Embryonic facial prominence (tissue), 1 donor: ENCODE data around the gene M1AP.
"Not testable (repeated sequence)": the region's sequence is repeated elsewhere in the genome, so short reads cannot be mapped to it uniquely, and the experiment has no call there.

Experiments used
- DNase-seq: peaks from one replicate; pipeline ENCODE4 v3.0.0-alpha.2; 2016; ENCODE audit errors: extremely low spot score

The M1AP gene

DNA sequence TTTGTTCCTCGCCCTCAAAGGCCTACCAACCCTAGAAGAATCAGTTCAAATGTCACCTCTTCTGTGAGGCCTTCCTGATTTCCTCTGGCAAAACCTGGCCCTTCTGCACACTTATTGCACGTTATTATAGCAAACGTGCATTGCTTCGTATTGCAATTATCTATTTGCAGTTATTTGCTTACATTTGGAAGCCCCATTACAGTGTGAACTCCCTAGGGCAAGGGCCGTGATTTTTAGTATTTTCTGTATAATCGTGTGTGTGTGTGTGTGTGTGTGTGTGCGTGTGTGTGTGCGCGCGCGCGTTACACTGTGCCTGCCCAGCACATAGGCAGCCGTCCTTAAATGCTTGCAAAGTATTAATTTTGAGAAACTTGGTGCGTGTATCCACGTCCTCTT, 5.5 kb upstream of the M1AP start:
- DNase-seq: no peak

DNA sequence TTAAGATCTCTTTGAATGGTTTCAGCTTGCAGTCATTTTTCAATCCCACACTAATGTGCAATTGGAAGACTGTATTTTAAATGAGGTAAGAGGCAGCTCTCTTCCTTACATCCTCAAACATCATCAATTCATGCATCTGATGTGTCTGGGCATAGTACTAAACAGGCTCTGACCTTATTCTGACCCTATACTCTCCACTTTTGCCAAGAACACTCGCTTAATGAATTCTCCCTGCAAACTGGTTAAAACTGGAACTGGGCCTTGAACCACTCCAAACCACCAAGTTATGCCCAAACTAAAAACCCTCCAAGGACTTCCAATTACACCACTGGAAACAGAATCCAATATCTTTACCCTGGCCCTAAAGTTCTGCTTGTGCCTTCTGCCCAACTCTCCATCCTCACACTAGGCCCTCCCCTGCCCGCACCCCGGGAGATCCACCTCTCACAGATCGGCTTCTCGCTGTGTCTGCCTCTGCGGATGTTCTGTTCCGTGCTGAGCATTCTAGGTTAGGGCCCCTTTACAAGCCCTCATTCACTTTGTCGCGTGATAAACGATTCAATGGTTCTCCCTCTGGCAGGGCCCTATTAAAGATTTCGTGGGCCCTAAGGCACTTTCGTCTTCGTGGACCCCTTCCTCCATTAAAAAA, 1.2 kb downstream of the M1AP start:
- DNase-seq: no peak

- no peak for DNase-seq
Measured at GRCh38 chr2:74646201-74646600, 1.9 kb downstream of the M1AP start.

DNA sequence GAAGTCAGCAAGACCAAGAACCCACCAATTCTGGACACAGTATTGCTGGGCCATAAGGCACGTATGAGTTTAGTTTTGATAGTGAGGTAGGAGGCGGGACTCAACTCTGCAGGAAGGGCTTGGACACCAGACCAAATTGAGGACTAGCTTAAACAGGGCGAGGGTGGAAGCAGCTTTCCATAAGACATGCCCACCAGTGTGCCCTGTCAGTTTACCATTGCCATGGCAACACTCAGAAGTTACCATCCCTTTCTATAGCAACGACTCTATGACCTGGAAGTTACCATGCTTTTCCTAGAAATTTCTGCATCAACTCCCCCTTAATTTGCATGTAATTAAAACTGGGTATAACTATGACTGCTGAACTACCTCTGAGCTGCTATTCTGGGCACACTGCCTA, 2.8 kb downstream of the M1AP start:
- DNase-seq: no peak

DNA sequence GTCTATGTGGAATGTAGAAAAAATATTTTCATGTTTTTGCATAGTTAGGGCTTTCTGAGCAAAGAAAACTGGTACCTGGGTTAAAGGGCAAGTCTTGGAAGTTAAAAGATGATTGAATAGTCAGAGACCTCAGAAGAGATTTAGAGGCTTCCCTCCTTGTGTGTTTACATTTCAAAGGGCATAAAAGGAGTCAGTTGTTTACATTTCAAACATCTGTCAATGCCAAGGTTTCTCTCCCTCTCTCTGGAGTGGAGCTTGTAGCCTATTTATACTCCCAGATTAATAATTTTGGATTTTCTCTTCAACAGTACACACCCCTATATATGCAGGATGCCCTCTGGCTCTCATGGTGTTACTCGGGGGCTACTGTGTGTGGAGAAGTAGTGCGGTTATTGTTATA, 8.6 kb downstream of the M1AP start:
- DNase-seq: no peak

DNA sequence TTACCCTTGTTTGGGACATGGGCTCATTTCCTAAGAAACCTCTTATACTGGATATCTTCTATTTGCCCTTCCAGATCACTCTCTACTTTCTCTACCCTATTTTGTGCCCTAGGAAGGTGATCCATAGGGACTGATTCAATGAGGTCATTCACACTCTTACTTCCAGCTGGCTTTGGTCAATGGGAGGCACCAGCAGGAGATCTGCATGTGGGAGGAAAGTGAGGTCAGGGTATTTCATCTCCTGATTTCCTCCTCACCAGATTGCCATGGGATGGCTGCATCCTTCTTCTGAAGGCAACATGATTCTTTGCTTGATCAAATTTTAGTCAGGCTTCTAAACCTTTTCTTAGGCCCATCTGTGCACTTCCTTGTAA, 15.2 kb downstream of the M1AP start:
- DNase-seq: no peak

DNA sequence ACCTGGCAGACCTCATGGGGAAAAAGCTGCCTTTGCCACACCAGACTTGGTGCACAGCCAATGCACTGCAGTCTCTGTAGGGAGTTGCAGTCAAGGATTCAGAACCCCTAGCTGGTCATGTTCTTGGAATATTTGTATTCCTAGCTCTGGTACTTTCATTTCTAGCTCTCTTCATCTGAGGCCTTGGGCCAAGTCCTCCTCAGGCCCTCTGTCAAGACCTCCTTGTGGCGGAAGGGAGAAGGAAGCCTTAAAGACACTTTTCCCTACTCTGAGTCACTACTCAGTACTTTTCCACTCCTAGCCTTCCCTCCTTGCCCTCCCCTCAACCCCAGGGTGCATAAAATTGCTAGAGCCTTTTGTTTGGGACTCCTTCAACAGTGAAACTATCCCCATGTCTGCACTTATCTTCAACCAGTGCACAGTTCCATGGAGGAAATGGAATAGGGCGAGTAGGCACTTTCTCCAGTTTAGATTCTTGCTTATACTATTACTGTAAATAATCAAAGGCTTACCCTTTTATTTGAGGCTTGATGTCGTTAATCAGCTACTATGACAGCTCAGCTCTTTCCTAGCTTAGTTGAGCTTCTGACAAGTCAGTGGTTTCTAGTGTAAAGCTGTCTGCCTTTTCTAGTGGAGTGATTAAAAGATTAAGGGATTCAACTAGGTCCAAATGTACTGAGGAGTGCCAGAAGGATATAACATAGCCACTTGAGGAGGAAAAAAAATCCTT, 15.8 kb downstream of the M1AP start:
- DNase-seq: no peak

DNA sequence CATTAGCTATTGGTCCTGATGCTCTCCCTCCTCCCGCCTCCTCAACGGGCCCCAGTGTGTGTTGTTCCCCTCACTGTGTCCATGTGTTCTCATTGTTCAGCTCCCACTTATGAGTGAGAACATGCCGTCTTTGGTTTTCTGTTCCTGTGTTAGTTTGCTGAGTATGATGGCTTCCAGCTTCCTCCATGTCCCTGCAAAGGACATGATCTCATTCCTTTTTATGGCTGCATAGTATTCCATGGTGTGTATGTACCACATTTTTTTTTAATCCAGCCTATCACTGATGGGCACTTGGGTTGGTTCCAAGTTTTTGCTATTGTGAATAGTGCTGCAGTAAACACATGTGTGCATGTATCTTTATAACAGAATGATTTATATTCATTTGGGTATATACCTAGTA, 17.7 kb downstream of the M1AP start:
- not testable (repeated sequence) for DNase-seq

- no peak for DNase-seq
Measured at GRCh38 chr2:74628538-74629105, 19.5 kb downstream of the M1AP start.

- DNase-seq: no peak
Measured at GRCh38 chr2:74625658-74626425, 22.3 kb downstream of the M1AP start.

DNA sequence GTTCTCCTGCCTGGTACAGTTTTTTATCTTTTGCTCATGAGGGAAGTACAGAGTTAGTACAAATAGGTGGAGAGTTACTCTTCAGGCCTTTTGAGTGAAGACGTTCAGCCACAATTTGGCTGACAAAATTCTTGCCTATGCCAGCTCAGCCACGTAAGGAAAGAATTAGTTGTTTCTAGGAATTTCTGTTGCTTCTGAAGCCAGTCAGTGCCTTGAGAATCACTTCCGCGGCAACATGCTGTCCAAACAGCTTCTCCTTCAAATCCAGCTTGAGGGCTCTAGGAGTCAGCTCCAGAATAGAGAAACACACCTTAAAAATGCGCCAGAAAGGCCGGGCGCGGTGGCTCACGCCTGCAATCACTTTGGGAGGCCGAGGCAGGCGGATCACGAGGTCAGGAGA, 27.5 kb downstream of the M1AP start:
- DNase-seq: no peak

- no peak for DNase-seq
Measured at GRCh38 chr2:74619651-74620297, 28.4 kb downstream of the M1AP start.

GRCh38 chr2:74618410-74619083, 29.6 kb downstream of the M1AP start:
- no peak for DNase-seq

- no peak for DNase-seq
Measured at GRCh38 chr2:74617122-74617521, 31.0 kb downstream of the M1AP start.

DNA sequence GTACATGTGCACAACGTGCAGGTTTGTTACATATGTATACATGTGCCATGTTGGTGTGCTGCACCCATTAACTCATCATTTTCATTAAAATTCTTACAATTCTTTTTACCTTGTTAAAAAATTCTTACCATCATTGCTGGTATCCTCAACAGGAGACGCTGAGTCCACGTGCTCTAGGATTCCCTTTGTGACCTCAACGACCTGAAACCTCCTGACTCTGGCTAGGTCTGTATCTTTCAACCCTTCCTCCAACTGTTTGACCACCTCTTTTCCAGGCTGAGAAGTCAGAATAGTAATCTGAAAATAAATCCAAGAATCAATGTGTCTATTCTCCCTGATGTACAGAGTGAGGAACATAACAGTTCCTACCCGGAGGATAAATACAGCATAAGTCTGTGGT, 41.2 kb downstream of the M1AP start:
- DNase-seq: no peak

DNA sequence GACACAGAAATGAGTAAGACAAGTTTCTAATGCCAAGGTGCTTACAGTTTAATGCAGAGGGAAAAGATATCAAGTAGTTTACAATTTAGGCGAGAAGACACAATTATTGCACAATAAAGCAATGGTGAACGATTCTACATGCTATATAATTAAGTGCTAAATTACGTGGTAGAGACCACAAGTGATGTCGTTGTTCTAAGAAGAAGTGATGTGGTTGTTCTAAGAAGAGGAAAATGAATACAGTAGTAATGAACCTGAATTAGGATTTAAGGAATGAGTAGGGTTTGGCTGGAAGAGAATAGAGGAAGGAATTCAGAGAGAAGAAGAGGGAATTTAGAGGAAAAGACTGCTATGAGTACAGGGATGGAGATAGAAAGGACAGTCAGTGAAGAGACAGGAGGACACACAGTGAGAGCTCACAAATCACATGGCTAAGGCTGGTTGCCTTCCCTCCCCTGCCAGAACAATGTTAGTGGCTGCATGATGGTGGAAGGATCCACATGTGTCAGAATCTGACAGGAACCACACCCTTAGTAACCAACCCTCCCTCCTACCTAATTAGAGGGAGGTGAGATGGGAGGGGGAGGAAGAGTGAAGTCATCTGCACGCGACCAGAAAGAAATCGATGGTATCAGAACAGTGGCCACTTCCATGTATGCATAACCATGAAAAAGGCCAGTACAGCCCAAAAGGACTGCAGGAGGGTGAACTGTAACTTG, 44.7 kb downstream of the M1AP start:
- DNase-seq: no peak

- DNase-seq: no peak
Measured at GRCh38 chr2:74602586-74603281, 45.4 kb downstream of the M1AP start.

DNA sequence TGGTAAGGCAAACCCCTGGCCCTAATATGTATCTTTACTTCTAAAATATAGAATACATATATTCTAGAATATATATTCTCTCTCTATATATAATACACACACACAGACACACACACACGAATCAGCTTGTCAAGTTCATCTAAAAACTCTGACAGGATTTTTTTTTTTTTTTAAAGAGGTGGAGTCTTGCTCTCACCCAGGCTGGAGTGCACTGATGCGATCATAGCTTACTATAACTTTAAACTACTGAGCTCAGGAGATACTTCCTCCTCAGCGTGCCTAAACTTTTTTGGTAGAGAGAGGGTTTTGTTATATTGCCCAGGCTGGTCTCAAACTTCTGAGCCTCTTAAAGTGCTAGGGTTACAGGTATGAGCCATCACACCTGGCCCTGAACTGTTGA, 48.5 kb downstream of the M1AP start:
- no peak for DNase-seq

DNA sequence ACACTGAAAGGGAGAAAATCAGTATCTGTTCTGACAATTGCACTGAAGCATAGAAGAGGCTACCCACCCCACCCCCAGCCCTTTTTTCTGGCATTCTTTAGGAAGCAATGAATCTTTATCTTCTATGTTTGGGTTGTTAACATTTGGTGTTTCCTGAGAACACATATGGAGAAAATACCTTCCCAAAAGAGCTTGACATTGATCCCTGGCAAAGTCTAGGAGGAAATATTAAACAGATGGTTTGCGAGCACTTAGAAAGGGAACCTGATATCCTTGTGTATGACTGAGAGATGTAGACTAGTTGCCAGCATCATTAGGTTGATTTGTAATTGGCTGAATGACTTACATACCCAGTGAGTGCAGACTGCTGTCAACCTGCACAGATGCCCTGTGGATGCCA, 50.7 kb downstream of the M1AP start:
- DNase-seq: no peak

DNA sequence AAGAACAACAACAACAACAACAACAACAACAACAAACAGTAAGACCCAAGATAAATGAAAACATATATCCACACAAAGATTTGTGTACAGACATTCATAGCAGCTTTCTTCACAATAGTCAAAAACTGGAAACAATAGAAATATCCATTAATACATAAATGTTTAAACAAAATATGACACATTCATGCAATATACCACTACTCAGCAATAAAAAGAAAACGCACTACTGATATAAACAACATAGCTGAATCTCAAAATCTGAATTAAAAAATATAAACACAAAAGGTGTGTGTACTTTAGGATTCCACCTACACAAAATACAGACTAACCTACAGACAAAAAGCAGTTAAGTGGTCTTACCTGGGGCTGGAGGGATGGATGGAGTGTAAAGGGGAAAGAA, 51.5 kb downstream of the M1AP start:
- DNase-seq: no peak
